ENCODE results near the gene PAPOLB.

DNA sequence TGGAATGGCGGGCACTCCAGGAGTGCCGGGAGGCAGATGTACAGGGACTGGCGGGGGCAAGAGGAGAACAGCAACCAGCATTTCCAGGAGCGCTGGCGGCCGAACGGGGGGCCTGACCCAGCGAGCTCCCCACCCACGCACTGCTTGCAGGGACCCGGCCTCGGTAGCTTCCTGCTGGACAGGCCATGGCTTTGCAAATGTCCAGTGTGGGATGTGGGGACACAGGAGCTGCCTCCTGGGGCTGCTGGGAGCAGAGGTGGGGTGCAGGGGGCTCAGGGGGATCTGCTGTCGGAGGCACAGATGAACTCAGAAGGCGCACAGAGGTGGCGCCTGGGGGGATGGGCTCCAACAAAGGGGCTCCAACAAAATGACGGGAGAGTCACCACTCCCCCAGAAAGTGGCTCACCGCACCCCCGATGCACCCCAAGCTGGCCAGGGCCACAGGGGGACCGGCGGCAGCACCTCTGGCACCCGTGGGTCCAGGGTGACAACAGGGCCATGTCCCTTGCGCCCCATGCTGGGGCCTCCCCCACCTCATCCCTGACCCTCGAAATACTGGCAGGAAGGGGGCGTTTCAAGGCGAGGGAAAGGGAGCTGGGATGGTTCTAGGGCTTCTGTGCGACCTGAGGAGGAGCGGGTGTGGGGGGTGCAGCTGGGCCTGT, 45.3 kb downstream of the PAPOLB start:
- TF ChIP-seq POLR2AphosphoS5 (IDR thresholded peaks at IDR 0.05) (no peak), POLR2A (IDR thresholded peaks at IDR 0.05) (no peak), EP300 (IDR thresholded peaks at IDR 0.05) (no peak)
- TF ChIP-seq, protein P1, sequence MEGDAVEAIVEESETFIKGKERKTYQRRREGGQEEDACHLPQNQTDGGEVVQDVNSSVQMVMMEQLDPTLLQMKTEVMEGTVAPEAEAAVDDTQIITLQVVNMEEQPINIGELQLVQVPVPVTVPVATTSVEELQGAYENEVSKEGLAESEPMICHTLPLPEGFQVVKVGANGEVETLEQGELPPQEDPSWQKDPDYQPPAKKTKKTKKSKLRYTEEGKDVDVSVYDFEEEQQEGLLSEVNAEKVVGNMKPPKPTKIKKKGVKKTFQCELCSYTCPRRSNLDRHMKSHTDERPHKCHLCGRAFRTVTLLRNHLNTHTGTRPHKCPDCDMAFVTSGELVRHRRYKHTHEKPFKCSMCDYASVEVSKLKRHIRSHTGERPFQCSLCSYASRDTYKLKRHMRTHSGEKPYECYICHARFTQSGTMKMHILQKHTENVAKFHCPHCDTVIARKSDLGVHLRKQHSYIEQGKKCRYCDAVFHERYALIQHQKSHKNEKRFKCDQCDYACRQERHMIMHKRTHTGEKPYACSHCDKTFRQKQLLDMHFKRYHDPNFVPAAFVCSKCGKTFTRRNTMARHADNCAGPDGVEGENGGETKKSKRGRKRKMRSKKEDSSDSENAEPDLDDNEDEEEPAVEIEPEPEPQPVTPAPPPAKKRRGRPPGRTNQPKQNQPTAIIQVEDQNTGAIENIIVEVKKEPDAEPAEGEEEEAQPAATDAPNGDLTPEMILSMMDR (IDR thresholded peaks at IDR 0.05): no peak

Measured in upper lobe of left lung (tissue), 4 donors.